Adrenal gland (tissue), 5 donors: Measurements from ENCODE around the gene BTBD9.

Experiments used
- CTCF ChIP-seq, 6 experiments: fragments of 450-650 bp in 4 of 6; fragments of 200-600 bp in 2 of 6; sonication (generic) in 1 of 6; IDR thresholded peaks; 1 replicate in 5 of 6; 2 replicates in 1 of 6; pipeline versions ENCODE4 v1.5.1 to v1.8.0; 2016 to 2021; ENCODE audit warnings: antibody characterized with exemption in 6 of 6, mild to moderate bottlenecking in 2 of 6, moderate library complexity in 1 of 6
- POLR2A ChIP-seq, 2 donors: fragments of 450-650 bp; IDR thresholded peaks; one replicate each; pipeline ENCODE4 v1.6.1; 2017; ENCODE audit warnings: antibody characterized with exemption in 2 of 2, mild to moderate bottlenecking in 2 of 2, moderate library complexity in 1 of 2
- donor health status: DM: no; HTN: no; CAD: no.

GRCh38 chr6:38159596-38159995 lies 480.1 kb downstream of the BTBD9 start:
- no peak for TF ChIP-seq POLR2A (IDR thresholded peaks at IDR 0.05)
- TF ChIP-seq CTCF (IDR thresholded peaks at IDR 0.05) = no peak
